HepG2 (cell line): ENCODE measurements around the gene CCSER2. TPM values are rescaled to one million over a fixed set of nuclear protein-coding genes. Genes with fewer than 3 reads are reported as not detected.

Experiments used
- ARNT ChIP-seq: fragments of 450-650 bp; IDR thresholded peaks from 2 replicates; pipeline ENCODE4 v1.6.1; 2017
- CHCHD3 ChIP-seq: sonication (generic); formaldehyde crosslinking; IDR thresholded peaks from 2 replicates; pipeline ENCODE4 v1.8.0; 2022; ENCODE audit warnings: mild to moderate bottlenecking, missing genetic modification reagents, moderate library complexity
- IRF2 ChIP-seq: IDR thresholded peaks from 2 replicates; pipeline ENCODE4 v1.6.1; 2018; ENCODE audit warnings: missing genetic modification reagents, missing compliant biosample characterization
- MAF1 ChIP-seq: sonication (generic); formaldehyde crosslinking; IDR thresholded peaks from 2 replicates; pipeline ENCODE4 v1.5.0; 2020; ENCODE audit warnings: missing genetic modification reagents, borderline replicate concordance
- MZF1 ChIP-seq: sonication (generic); formaldehyde crosslinking; IDR thresholded peaks from 2 replicates; pipeline ENCODE4 v1.8.1; 2023; ENCODE audit warnings: mild to moderate bottlenecking, missing genetic modification reagents, borderline replicate concordance
- SRY ChIP-seq: sonication (generic); formaldehyde crosslinking; IDR thresholded peaks from 2 replicates; pipeline ENCODE4 v1.8.0; 2022; ENCODE audit warnings: mild to moderate bottlenecking, missing genetic modification reagents
- ZFP62 ChIP-seq: sonication (generic); formaldehyde crosslinking; IDR thresholded peaks from 2 replicates; pipeline ENCODE4 v1.4.0; 2020; ENCODE audit warnings: missing genetic modification reagents
- ZNF20 ChIP-seq: sonication (generic); formaldehyde crosslinking; IDR thresholded peaks from 2 replicates; pipeline ENCODE4 v1.4.0; 2020; ENCODE audit warnings: mild to moderate bottlenecking, moderate library complexity, missing genetic modification reagents
- ZNF660 ChIP-seq: sonication (generic); formaldehyde crosslinking; IDR thresholded peaks from 2 replicates; pipeline ENCODE4 v1.5.1; 2020; ENCODE audit warnings: mild to moderate bottlenecking, low read depth, missing genetic modification reagents, borderline replicate concordance
- ZSCAN20 ChIP-seq: sonication (generic); formaldehyde crosslinking; IDR thresholded peaks from 2 replicates; pipeline ENCODE4 v1.4.0; 2020; ENCODE audit warnings: missing genetic modification reagents, mild to moderate bottlenecking, borderline replicate concordance
- polyA plus RNA-seq, 8 experiments: library from polyadenylated mRNA; depleted of rRNA in 3 of 8; stranded (reverse) in 7 of 8; unstranded in 1 of 8; fragments of >200 nt; fragmentation: Illumina TruSeq in 4 of 8; extraction: Trizol in 4 of 8; gene quantifications; 2 replicates each; pipeline versions ENCODE4 v1.2.1 to v1.2.3, GENCODE V29; 2011 to 2016; ENCODE audit warnings: low read depth in 4 of 8, missing spikeins in 1 of 8, mixed read lengths in 1 of 8; ENCODE audit not compliant: insufficient read depth in 1 of 8
- total RNA-seq, 5 experiments: library from RNA; depleted of rRNA; stranded (reverse); fragments of >200 nt; fragmentation: Illumina TruSeq; extraction: Trizol; gene quantifications; 2 replicates each; pipeline ENCODE4 v1.2.3, GENCODE V29; 2016; ENCODE audit warnings: low read depth in 1 of 5
- TF ChIP-seq, protein P1 (sequence below): sonication (generic); formaldehyde crosslinking; IDR thresholded peaks from 2 replicates; pipeline ENCODE4 v1.5.0; 2020; ENCODE audit warnings: mild to moderate bottlenecking, missing genetic modification reagents
- TF ChIP-seq, protein P2 (sequence below): sonication (generic); formaldehyde crosslinking; IDR thresholded peaks from 2 replicates; pipeline ENCODE4 v1.5.0; 2020; ENCODE audit warnings: missing genetic modification reagents
- TF ChIP-seq, protein P3 (sequence below): sonication (generic); formaldehyde crosslinking; IDR thresholded peaks from 2 replicates; pipeline ENCODE4 v1.5.0; 2020; ENCODE audit warnings: missing genetic modification reagents
- TF ChIP-seq, protein P4 (sequence below): sonication (generic); formaldehyde crosslinking; conservative IDR thresholded peaks from 2 replicates; pipeline ENCODE4 v1.8.0; 2022; ENCODE audit warnings: mild to moderate bottlenecking, moderate library complexity, missing genetic modification reagents
- TF ChIP-seq, protein P5 (sequence below): sonication (generic); formaldehyde crosslinking; IDR thresholded peaks from 2 replicates; pipeline ENCODE4 v1.9.0; 2021; ENCODE audit warnings: mild to moderate bottlenecking, missing genetic modification reagents
- TF ChIP-seq, protein P6 (sequence below): sonication (generic); formaldehyde crosslinking; IDR thresholded peaks from 2 replicates; pipeline ENCODE4 v1.5.0; 2020; ENCODE audit warnings: missing genetic modification reagents, mild to moderate bottlenecking, borderline replicate concordance

CCSER2 gene
- total and polyA plus RNA-seq, 2 of the 13 experiments (the other 11 are each of a cell fraction or from before 2014, with no cell fraction given): 13.3 to 17.2 TPM

DNA sequence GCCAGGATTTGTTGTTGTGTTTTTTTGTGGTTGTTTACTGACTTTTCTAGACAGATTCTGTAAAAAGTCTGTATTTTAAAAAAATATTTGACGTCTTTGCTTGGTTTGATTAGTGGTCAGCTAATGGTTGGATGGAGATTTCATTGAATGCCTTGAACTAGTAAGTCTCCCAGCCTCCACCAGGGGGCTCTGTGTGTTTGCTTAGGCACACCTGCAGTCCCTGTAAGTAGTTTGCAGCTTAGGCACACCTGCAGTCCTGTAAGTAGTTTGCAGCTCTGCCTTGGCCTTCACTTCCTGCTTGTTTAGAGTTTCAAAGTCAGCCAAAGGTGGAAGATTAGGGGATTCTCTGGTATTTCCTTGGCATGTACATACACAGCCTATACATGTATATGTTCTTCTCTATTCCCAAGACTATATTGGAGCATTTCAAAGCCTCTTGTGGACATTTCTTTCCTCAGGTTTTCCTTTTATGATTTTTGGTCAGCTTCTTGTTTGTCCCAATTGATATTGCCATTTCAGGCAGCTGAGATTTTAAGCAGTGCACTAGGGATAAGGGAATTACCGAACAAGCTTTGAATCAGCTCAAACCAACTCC, 101.6 kb downstream of the CCSER2 start (continued):
- TF ChIP-seq, protein P1, sequence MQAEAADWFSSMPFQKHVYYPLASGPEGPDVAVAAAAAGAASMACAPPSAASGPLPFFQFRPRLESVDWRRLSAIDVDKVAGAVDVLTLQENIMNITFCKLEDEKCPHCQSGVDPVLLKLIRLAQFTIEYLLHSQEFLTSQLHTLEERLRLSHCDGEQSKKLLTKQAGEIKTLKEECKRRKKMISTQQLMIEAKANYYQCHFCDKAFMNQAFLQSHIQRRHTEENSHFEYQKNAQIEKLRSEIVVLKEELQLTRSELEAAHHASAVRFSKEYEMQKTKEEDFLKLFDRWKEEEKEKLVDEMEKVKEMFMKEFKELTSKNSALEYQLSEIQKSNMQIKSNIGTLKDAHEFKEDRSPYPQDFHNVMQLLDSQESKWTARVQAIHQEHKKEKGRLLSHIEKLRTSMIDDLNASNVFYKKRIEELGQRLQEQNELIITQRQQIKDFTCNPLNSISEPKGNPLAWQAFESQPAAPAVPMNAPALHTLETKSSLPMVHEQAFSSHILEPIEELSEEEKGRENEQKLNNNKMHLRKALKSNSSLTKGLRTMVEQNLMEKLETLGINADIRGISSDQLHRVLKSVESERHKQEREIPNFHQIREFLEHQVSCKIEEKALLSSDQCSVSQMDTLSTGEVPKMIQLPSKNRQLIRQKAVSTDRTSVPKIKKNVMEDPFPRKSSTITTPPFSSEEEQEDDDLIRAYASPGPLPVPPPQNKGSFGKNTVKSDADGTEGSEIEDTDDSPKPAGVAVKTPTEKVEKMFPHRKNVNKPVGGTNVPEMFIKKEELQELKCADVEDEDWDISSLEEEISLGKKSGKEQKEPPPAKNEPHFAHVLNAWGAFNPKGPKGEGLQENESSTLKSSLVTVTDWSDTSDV (CRISPR knock-in tag): no peak
- TF ChIP-seq, protein P2, sequence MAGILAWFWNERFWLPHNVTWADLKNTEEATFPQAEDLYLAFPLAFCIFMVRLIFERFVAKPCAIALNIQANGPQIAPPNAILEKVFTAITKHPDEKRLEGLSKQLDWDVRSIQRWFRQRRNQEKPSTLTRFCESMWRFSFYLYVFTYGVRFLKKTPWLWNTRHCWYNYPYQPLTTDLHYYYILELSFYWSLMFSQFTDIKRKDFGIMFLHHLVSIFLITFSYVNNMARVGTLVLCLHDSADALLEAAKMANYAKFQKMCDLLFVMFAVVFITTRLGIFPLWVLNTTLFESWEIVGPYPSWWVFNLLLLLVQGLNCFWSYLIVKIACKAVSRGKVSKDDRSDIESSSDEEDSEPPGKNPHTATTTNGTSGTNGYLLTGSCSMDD (CRISPR knock-in tag): no peak
- TF ChIP-seq SRY (CRISPR knock-in tag): no peak
- no peak for TF ChIP-seq ARNT
- no peak for TF ChIP-seq MZF1 (CRISPR knock-in tag)
- TF ChIP-seq, protein P3, sequence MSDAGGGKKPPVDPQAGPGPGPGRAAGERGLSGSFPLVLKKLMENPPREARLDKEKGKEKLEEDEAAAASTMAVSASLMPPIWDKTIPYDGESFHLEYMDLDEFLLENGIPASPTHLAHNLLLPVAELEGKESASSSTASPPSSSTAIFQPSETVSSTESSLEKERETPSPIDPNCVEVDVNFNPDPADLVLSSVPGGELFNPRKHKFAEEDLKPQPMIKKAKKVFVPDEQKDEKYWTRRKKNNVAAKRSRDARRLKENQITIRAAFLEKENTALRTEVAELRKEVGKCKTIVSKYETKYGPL: no peak
- TF ChIP-seq MAF1 (CRISPR knock-in tag): no peak
- TF ChIP-seq, protein P4, sequence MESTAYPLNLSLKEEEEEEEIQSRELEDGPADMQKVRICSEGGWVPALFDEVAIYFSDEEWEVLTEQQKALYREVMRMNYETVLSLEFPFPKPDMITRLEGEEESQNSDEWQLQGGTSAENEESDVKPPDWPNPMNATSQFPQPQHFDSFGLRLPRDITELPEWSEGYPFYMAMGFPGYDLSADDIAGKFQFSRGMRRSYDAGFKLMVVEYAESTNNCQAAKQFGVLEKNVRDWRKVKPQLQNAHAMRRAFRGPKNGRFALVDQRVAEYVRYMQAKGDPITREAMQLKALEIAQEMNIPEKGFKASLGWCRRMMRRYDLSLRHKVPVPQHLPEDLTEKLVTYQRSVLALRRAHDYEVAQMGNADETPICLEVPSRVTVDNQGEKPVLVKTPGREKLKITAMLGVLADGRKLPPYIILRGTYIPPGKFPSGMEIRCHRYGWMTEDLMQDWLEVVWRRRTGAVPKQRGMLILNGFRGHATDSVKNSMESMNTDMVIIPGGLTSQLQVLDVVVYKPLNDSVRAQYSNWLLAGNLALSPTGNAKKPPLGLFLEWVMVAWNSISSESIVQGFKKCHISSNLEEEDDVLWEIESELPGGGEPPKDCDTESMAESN: no peak
- no peak for TF ChIP-seq ZNF20 (CRISPR knock-in tag)
- TF ChIP-seq, protein P5, sequence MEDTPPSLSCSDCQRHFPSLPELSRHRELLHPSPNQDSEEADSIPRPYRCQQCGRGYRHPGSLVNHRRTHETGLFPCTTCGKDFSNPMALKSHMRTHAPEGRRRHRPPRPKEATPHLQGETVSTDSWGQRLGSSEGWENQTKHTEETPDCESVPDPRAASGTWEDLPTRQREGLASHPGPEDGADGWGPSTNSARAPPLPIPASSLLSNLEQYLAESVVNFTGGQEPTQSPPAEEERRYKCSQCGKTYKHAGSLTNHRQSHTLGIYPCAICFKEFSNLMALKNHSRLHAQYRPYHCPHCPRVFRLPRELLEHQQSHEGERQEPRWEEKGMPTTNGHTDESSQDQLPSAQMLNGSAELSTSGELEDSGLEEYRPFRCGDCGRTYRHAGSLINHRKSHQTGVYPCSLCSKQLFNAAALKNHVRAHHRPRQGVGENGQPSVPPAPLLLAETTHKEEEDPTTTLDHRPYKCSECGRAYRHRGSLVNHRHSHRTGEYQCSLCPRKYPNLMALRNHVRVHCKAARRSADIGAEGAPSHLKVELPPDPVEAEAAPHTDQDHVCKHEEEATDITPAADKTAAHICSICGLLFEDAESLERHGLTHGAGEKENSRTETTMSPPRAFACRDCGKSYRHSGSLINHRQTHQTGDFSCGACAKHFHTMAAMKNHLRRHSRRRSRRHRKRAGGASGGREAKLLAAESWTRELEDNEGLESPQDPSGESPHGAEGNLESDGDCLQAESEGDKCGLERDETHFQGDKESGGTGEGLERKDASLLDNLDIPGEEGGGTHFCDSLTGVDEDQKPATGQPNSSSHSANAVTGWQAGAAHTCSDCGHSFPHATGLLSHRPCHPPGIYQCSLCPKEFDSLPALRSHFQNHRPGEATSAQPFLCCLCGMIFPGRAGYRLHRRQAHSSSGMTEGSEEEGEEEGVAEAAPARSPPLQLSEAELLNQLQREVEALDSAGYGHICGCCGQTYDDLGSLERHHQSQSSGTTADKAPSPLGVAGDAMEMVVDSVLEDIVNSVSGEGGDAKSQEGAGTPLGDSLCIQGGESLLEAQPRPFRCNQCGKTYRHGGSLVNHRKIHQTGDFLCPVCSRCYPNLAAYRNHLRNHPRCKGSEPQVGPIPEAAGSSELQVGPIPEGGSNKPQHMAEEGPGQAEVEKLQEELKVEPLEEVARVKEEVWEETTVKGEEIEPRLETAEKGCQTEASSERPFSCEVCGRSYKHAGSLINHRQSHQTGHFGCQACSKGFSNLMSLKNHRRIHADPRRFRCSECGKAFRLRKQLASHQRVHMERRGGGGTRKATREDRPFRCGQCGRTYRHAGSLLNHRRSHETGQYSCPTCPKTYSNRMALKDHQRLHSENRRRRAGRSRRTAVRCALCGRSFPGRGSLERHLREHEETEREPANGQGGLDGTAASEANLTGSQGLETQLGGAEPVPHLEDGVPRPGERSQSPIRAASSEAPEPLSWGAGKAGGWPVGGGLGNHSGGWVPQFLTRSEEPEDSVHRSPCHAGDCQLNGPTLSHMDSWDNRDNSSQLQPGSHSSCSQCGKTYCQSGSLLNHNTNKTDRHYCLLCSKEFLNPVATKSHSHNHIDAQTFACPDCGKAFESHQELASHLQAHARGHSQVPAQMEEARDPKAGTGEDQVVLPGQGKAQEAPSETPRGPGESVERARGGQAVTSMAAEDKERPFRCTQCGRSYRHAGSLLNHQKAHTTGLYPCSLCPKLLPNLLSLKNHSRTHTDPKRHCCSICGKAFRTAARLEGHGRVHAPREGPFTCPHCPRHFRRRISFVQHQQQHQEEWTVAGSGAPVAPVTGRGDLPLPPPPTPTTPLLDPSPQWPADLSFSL (CRISPR knock-in tag): no peak
- TF ChIP-seq, protein P6, sequence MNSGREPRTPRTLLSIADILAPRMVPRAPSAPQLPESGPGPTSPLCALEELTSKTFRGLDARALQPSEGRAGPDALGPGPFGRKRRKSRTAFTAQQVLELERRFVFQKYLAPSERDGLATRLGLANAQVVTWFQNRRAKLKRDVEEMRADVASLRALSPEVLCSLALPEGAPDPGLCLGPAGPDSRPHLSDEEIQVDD: no peak
- no peak for TF ChIP-seq ZSCAN20 (CRISPR knock-in tag)
- peak; percentile 44; the same call in 1 of the 2 replicates for TF ChIP-seq IRF2 (CRISPR knock-in tag)
- no peak for TF ChIP-seq ZFP62 (CRISPR knock-in tag)
- no peak for TF ChIP-seq CHCHD3 (CRISPR knock-in tag)
- TF ChIP-seq ZNF660 (CRISPR knock-in tag): no peak
